Loucy (cell line): ENCODE data around the gene ACOT11.

Source experiments
- H2AFZ ChIP-seq: fragments of 200-600 bp; sonication (generic); 2 replicates; pipeline ENCODE4 v1.6.0; 2016; ENCODE audit warnings: antibody characterized with exemption, mild to moderate bottlenecking, low read length, moderate library complexity
- H3F3A ChIP-seq: fragments of 200-600 bp; 2 replicates; pipeline ENCODE4 v1.6.0; 2016; ENCODE audit warnings: antibody characterized with exemption, low read depth, mild to moderate bottlenecking
- H3K27me3 ChIP-seq: fragments of 200-600 bp; sonication (generic); 2 replicates; pipeline ENCODE4 v1.6.1; 2014; ENCODE audit warnings: low read length, mild to moderate bottlenecking; ENCODE audit not compliant: insufficient read depth, poor library complexity, severe bottlenecking
- H3K36me3 ChIP-seq: fragments of 200-600 bp; sonication (generic); 2 replicates; pipeline ENCODE4 v1.6.1; 2016; ENCODE audit warnings: low read length; ENCODE audit not compliant: insufficient read depth
- H3K4me1 ChIP-seq: fragments of 200-600 bp; sonication (generic); 2 replicates; pipeline ENCODE4 v1.5.1; 2014; ENCODE audit warnings: low read length, mild to moderate bottlenecking; ENCODE audit not compliant: insufficient read depth, poor library complexity, severe bottlenecking
- H3K4me2 ChIP-seq: fragments of 200-600 bp; sonication (generic); 2 replicates; pipeline ENCODE4 v1.6.0; 2014; ENCODE audit warnings: antibody characterized with exemption, low read length, low read depth, mild to moderate bottlenecking; ENCODE audit not compliant: poor library complexity, severe bottlenecking
- H3K4me3 ChIP-seq: fragments of 200-600 bp; sonication (generic); 2 replicates; pipeline ENCODE4 v1.5.1; 2014; ENCODE audit warnings: low read length, mild to moderate bottlenecking, mixed read lengths; ENCODE audit not compliant: poor library complexity, severe bottlenecking
- H3K79me2 ChIP-seq: fragments of 200-600 bp; sonication (generic); 2 replicates; pipeline ENCODE4 v1.6.1; 2014; ENCODE audit warnings: low read length; ENCODE audit not compliant: insufficient read depth
- H3K9ac ChIP-seq: fragments of 200-600 bp; sonication (generic); 2 replicates; pipeline ENCODE4 v1.6.0; 2014; ENCODE audit warnings: mild to moderate bottlenecking, low read depth, low read length, moderate library complexity; ENCODE audit not compliant: poor library complexity, severe bottlenecking
- H3K9me2 ChIP-seq: fragments of 200-600 bp; sonication (generic); replicated peaks from 2 replicates; pipeline ENCODE4 v1.6.1; 2016; ENCODE audit warnings: low read depth, low read length, mixed read lengths
- H3K9me3 ChIP-seq: fragments of 200-600 bp; sonication (generic); 2 replicates; pipeline ENCODE4 v1.6.1; 2014; ENCODE audit warnings: mild to moderate bottlenecking, antibody characterized with exemption, low read length, low read depth; ENCODE audit not compliant: insufficient read depth
- H4K20me1 ChIP-seq: fragments of 200-600 bp; sonication (generic); 2 replicates; pipeline ENCODE4 v1.6.0; 2014; ENCODE audit warnings: antibody characterized with exemption, low read length, mild to moderate bottlenecking; ENCODE audit not compliant: insufficient read depth, poor library complexity, severe bottlenecking
- CTCF ChIP-seq: fragments of 200-600 bp; sonication (generic); conservative IDR thresholded peaks from 2 replicates; pipeline ENCODE4 v1.5.1; 2014; ENCODE audit warnings: mild to moderate bottlenecking, antibody characterized with exemption, low read length
- EZH2phosphoT487 ChIP-seq: fragments of 200-600 bp; IDR thresholded peaks from 2 replicates; pipeline ENCODE4 v1.6.1; 2018; ENCODE audit warnings: antibody characterized with exemption, mild to moderate bottlenecking, moderate library complexity, borderline replicate concordance

Gene ACOT11

GRCh38 chr1:54606990-54607325 lies 58.9 kb downstream of the ACOT11 start:
- Histone ChIP-seq H3F3A (peaks cover 8% of the 10 kb centered on the region; the same call in 1 of the 2 replicates), H3K9ac (peak overlapping the region; percentile 44), H3K9me2 (no peaks in the 10 kb centered on the region), H3K27me3 (no peaks in the 10 kb centered on the region), H3K9me3 (no peaks in the 10 kb centered on the region), H4K20me1 (no peaks in the 10 kb centered on the region), H3K4me2 (peak overlapping the region; percentile 41), H2AFZ (no peak overlapping the region), H3K36me3 (no peaks in the 10 kb centered on the region), H3K4me3 (no peak overlapping the region), H3K79me2 (no peaks in the 10 kb centered on the region), H3K4me1 (peaks cover 36% of the 10 kb centered on the region)
- TF ChIP-seq EZH2phosphoT487 = no peak
- no peak for TF ChIP-seq CTCF

GRCh38 chr1:54607821-54608565 lies 60.0 kb downstream of the ACOT11 start:
- H3F3A ChIP-seq = peaks cover 8% of the 10 kb centered on the region; the same call in 1 of the 2 replicates
- no peaks in the 10 kb centered on the region for H4K20me1 ChIP-seq
- H3K9me3 ChIP-seq = no peaks in the 10 kb centered on the region
- no peaks in the 10 kb centered on the region for H3K9me2 ChIP-seq
- H2AFZ ChIP-seq = no peak overlapping the region
- H3K4me1 ChIP-seq = peaks cover 36% of the 10 kb centered on the region
- no peaks in the 10 kb centered on the region for H3K36me3 ChIP-seq
- no peak overlapping the region for H3K9ac ChIP-seq
- H3K27me3 ChIP-seq = no peaks in the 10 kb centered on the region
- H3K4me2 ChIP-seq = no peak overlapping the region
- no peak for TF ChIP-seq EZH2phosphoT487
- no peak for TF ChIP-seq CTCF
- H3K4me3 ChIP-seq = no peak overlapping the region
- no peaks in the 10 kb centered on the region for H3K79me2 ChIP-seq

GRCh38 chr1:54608566-54609230 lies 60.7 kb downstream of the ACOT11 start:
- Histone ChIP-seq H3K36me3 (no peaks in the 10 kb centered on the region), H3K4me3 (no peak overlapping the region), H3F3A (peaks cover 8% of the 10 kb centered on the region; the same call in 1 of the 2 replicates), H3K79me2 (no peaks in the 10 kb centered on the region), H4K20me1 (no peaks in the 10 kb centered on the region), H3K9ac (no peak overlapping the region), H2AFZ (no peak overlapping the region), H3K9me3 (no peaks in the 10 kb centered on the region), H3K9me2 (no peaks in the 10 kb centered on the region), H3K27me3 (no peaks in the 10 kb centered on the region), H3K4me2 (no peak overlapping the region), H3K4me1 (peaks cover 31% of the 10 kb centered on the region)
- TF ChIP-seq CTCF (no peak), EZH2phosphoT487 (no peak)
